B cell (primary cell): ENCODE measurements around the gene BCL10. TPM values are rescaled to one million over a fixed set of nuclear protein-coding genes. Genes with fewer than 3 reads are reported as not detected.

ENCODE experiments used
- ATAC-seq: fragments of 200-7000 bp; cut with Tn5 transposase; one replicate; pipeline ENCODE4 v1.10.0; 2021; ENCODE audit warnings: low read depth, mild to moderate bottlenecking, moderate number of reproducible peaks, moderate library complexity
- CTCF ChIA-PET: fragments of 350-600 bp; sonication (Branson Sonifier 250); formaldehyde crosslinking; loops from one replicate; lab custom pipeline; 2021; ENCODE audit warnings: antibody characterized with exemption, inconsistent platforms; lab: Charles Lee
- POLR2A ChIA-PET: fragments of 350-600 bp; sonication (Branson Sonifier 250); formaldehyde crosslinking; loops from one replicate; lab custom pipeline; 2021; ENCODE audit warnings: antibody characterized with exemption; lab: Charles Lee
- DNase-seq: peaks from one replicate; pipeline ENCODE4 v3.0.0; 2013
- H2AFZ ChIP-seq: 2 replicates; pipeline ENCODE4 v1.6.1; 2012; ENCODE audit warnings: mild to moderate bottlenecking, low read depth, low read length; ENCODE audit not compliant: insufficient read depth, poor library complexity, severe bottlenecking
- H3K27ac ChIP-seq, 2 donors: 1 replicate in 1 of 2; 2 replicates in 1 of 2; pipeline ENCODE4 v1.5.1; 2012 to 2013; ENCODE audit warnings: low read length in 2 of 2, mild to moderate bottlenecking in 2 of 2, moderate library complexity in 1 of 2
- H3K27me3 ChIP-seq, 4 experiments: fragments of 200-600 bp in 1 of 4; sonication (generic) in 1 of 4; replicated peaks in 1 of 4; 1 replicate in 2 of 4; 2 replicates in 2 of 4; pipeline versions ENCODE4 v1.6.1 to v1.7.0; 2013 to 2016; ENCODE audit warnings: low read length in 3 of 4, mild to moderate bottlenecking in 2 of 4, mixed read lengths in 1 of 4, moderate library complexity in 1 of 4; ENCODE audit not compliant: insufficient read depth in 4 of 4, control insufficient read depth in 3 of 4; ENCODE audit errors: control extremely low read depth in 1 of 4
- H3K36me3 ChIP-seq, 2 experiments: replicated peaks in 1 of 2; 1 replicate in 1 of 2; 2 replicates in 1 of 2; pipeline versions ENCODE4 v1.6.1 to v1.7.1; 2013; ENCODE audit warnings: low read length in 1 of 2; ENCODE audit not compliant: insufficient read depth in 2 of 2, control insufficient read depth in 1 of 2; ENCODE audit errors: control extremely low read depth in 1 of 2, extremely low read depth in 1 of 2
- H3K4me1 ChIP-seq, 2 donors: fragments of 200-600 bp in 1 of 2; sonication (generic) in 1 of 2; 1 replicate in 1 of 2; 2 replicates in 1 of 2; pipeline versions ENCODE4 v1.5.1 to v1.6.1; 2013 to 2017; ENCODE audit warnings: low read length in 2 of 2; ENCODE audit not compliant: control insufficient read depth in 2 of 2, insufficient read depth in 2 of 2
- H3K4me2 ChIP-seq: replicated peaks from 2 replicates; pipeline ENCODE3; 2012; ENCODE audit warnings: mild to moderate bottlenecking, low read depth, low read length; ENCODE audit not compliant: poor library complexity, severe bottlenecking
- H3K4me3 ChIP-seq, 5 experiments: fragments of 200-600 bp in 1 of 5; sonication (generic) in 1 of 5; 1 replicate in 3 of 5; 2 replicates in 2 of 5; pipeline versions ENCODE4 v1.5.1 to v1.7.0; 2011 to 2016; ENCODE audit warnings: low read length in 4 of 5, mild to moderate bottlenecking in 4 of 5, low read depth in 2 of 5, control low read depth in 1 of 5, moderate library complexity in 1 of 5; ENCODE audit not compliant: insufficient read depth in 1 of 5; ENCODE audit errors: control extremely low read depth in 1 of 5, extremely low read depth in 1 of 5
- H3K79me2 ChIP-seq: fragments of 200-600 bp; sonication (generic); one replicate; pipeline ENCODE4 v1.6.0; 2016; ENCODE audit warnings: low read length; ENCODE audit not compliant: control insufficient read depth, insufficient read depth
- H3K9ac ChIP-seq: fragments of 200-600 bp; sonication (generic); 2 replicates; pipeline ENCODE4 v1.6.1; 2017; ENCODE audit warnings: mild to moderate bottlenecking, low read length, moderate library complexity
- H3K9me3 ChIP-seq, 3 donors: one replicate each; pipeline versions ENCODE4 v1.6.1 to v1.7.1; 2013; ENCODE audit warnings: low read length in 2 of 3; ENCODE audit not compliant: control insufficient read depth in 2 of 3, insufficient read depth in 1 of 3; ENCODE audit errors: control extremely low read depth in 1 of 3
- H4K20me1 ChIP-seq: 2 replicates; pipeline ENCODE4 v1.6.0; 2012; ENCODE audit warnings: mild to moderate bottlenecking, low read length; ENCODE audit not compliant: insufficient read depth, control insufficient read depth, poor library complexity, severe bottlenecking
- H3K27ac Mint-ChIP-seq: one replicate; pipeline ENCODE4 v1.8.0; 2021; ENCODE audit warnings: mixed read lengths
- H3K27me3 Mint-ChIP-seq: one replicate; pipeline ENCODE4 v1.8.0; 2021; ENCODE audit warnings: mixed read lengths
- H3K4me1 Mint-ChIP-seq: one replicate; pipeline ENCODE4 v1.8.0; 2021; ENCODE audit warnings: mixed read lengths
- H3K4me3 Mint-ChIP-seq: one replicate; pipeline ENCODE4 v1.8.0; 2021; ENCODE audit warnings: mixed read lengths
- H3K9me3 Mint-ChIP-seq: one replicate; pipeline ENCODE4 v1.8.0; 2022; ENCODE audit warnings: mixed read lengths; ENCODE audit not compliant: insufficient read depth
- CTCF ChIP-seq: fragments of 200-600 bp; IDR thresholded peaks from one replicate; pipeline ENCODE4 v1.8.0; 2022; ENCODE audit warnings: antibody characterized with exemption, mild to moderate bottlenecking
- EZH2 ChIP-seq: IDR thresholded peaks from 2 replicates; pipeline ENCODE4 v1.6.1; 2012; ENCODE audit warnings: borderline replicate concordance, low read depth, mild to moderate bottlenecking, moderate library complexity, low read length; ENCODE audit not compliant: insufficient read depth, poor library complexity, severe bottlenecking
- WGBS: methylation state at CpG from one replicate; pipeline ENCODE4 v1.1.5; 2013; ENCODE audit warnings: missing lambda C conversion rate; ENCODE audit not compliant: insufficient coverage; 5-methylcytosine and 5-hydroxymethylcytosine counted together
- intact Hi-C: fragments of 100-400 bp; cut with micrococcal nuclease; formaldehyde crosslinking; loops from one replicate; pipeline ENCODE4 v1.10.0; 2022
- polyA plus RNA-seq: library from polyadenylated mRNA; depleted of rRNA; stranded (reverse); fragments of >200 nt; gene quantifications from 2 replicates; pipeline ENCODE4 v1.2.3, GENCODE V29; 2012
- total RNA-seq, 2 donors: library from RNA; stranded (reverse); fragments of 120-200 nt in 1 of 2; gene quantifications; 1 replicate in 1 of 2; 2 replicates in 1 of 2; pipeline versions ENCODE4 v1.2.3 to v1.2.4, GENCODE V29; 2013 to 2022

BCL10 gene
- total and polyA plus RNA-seq, 2 donors (not counting 1 experiment from before 2014, with no cell fraction given): 26.2 to 60.5 TPM

- no peak overlapping the region for H3K4me3 ChIP-seq
- Mint-ChIP-seq H3K27me3 (no peaks in the 10 kb centered on the region), H3K4me3 (no peak overlapping the region), H3K9me3 (no peaks in the 10 kb centered on the region), H3K27ac (no peak overlapping the region), H3K4me1 (peaks cover 29% of the 10 kb centered on the region)
- peaks cover 20 to 24% of the 10 kb centered on the region in 2 donors for H3K4me1 ChIP-seq
- H3K36me3 ChIP-seq: peaks cover 2 to 3% of the 10 kb centered on the region in 2 experiments
- no peak for TF ChIP-seq EZH2
- no peak for TF ChIP-seq CTCF
- H3K9ac ChIP-seq: no peak overlapping the region
- DNase-seq: no peak
- H3K4me2 ChIP-seq: no peak overlapping the region
- no peak overlapping the region for H3K27ac ChIP-seq
- no peaks in the 10 kb centered on the region for H3K27me3 ChIP-seq
- H2AFZ ChIP-seq: no peak overlapping the region
- peaks cover 58% of the 10 kb centered on the region for H3K79me2 ChIP-seq
- H4K20me1 ChIP-seq: peaks cover 8% of the 10 kb centered on the region
- WGBS: 83% methylated on average over 7 of the region's 10 CpGs
- H3K9me3 ChIP-seq: no peaks in the 10 kb centered on the region
- intact Hi-C loops: loop anchor here (5.0 kb wide), 2 partner anchors 772 to 1633 kb away; partner anchors contain the start of genes GNG5, HS2ST1, SELENOF and SPATA1
- ChIA-PET POLR2A (no interaction called here), CTCF (interaction anchor here (1.0 to 5.5 kb wide), 4 partner anchors 20 to 344 kb away, joined by 3 to 59 read pairs (median 4); partner anchors contain the start of gene C1orf52)
- no peak for ATAC-seq
These were observed 3.1 kb upstream of the BCL10 start for GRCh38 chr1:85279458-85280080.

- TF ChIP-seq CTCF (no peak), EZH2 (no peak)
- POLR2A ChIA-PET: no interaction called here
- intact Hi-C loops: loop anchor here (5.0 kb wide), 2 partner anchors 772 to 1633 kb away; partner anchors contain the start of genes GNG5, HS2ST1, SELENOF and SPATA1
These were observed 2.5 kb upstream of the BCL10 start for GRCh38 chr1:85278853-85279314.

More at GRCh38 chr1:85278853-85279314, 2.5 kb upstream of the BCL10 start:
- peaks cover 60% of the 10 kb centered on the region for H3K79me2 ChIP-seq
- no peak for DNase-seq
- no peak for ATAC-seq
- no peak overlapping the region for H3K9ac ChIP-seq
- H3K9me3 ChIP-seq: no peaks in the 10 kb centered on the region
- no peaks in the 10 kb centered on the region for H3K27me3 ChIP-seq
- 17% methylated on average over 2 of the region's 2 CpGs for WGBS
- H2AFZ ChIP-seq: no peak overlapping the region
- peak overlapping the region; percentile 0 for H3K4me3 Mint-ChIP-seq
- H4K20me1 ChIP-seq: peaks cover 15% of the 10 kb centered on the region
- peaks cover 35% of the 10 kb centered on the region for H3K4me1 Mint-ChIP-seq
- H3K27me3 Mint-ChIP-seq: no peaks in the 10 kb centered on the region
- H3K27ac Mint-ChIP-seq: peak overlapping the region; percentile 3
- no peaks in the 10 kb centered on the region for H3K9me3 Mint-ChIP-seq
- no peak overlapping the region for H3K27ac ChIP-seq
- peaks cover 2 to 4% of the 10 kb centered on the region in 2 experiments for H3K36me3 ChIP-seq
- CTCF ChIA-PET: interaction anchor here (1.5 to 5.5 kb wide), 3 partner anchors 19 to 29 kb away, joined by 3 to 59 read pairs (median 12); partner anchors contain the start of gene C1orf52
- H3K4me3 ChIP-seq: no peak overlapping the region
- peaks cover 27 to 31% of the 10 kb centered on the region in 2 donors for H3K4me1 ChIP-seq
- no peak overlapping the region for H3K4me2 ChIP-seq
